Islet precursor cell (in vitro differentiated cells): Measurements from ENCODE around the gene PARP8.

Experiments
- DNase-seq: peaks from one replicate; pipeline ENCODE4 v3.0.0-alpha.2; 2018

The PARP8 gene

DNA sequence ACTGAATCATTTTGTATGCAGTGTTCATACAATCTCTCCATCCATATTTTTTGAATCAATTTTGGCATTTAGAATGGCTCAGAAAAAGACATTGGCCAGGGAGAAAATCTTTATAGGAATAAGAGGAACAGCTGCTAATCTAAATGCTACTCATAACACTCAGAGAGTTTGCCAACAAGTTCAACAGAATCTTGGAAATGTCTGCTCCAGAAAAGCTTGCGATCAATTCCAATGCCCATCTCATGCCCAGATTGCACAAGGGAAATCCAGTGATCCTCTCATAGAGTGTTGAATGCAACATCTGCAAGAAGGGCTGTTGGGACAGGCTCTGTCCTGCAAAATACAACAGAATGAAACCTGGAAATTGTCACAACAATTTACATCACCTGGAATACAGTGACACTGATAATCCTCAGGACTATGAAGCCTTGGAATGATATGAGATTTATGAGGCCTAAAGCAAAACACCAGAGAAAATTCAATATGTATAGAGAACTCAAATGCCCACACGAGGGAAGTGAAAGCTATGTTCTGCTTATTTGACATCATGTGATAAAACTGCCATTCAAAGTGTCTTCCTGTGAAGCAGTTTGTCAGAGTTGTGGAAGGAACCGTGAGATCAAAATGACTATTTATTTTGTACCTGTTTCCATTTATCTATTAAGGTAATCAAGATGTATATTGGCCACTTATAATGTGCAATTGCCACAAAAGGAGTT lies 190.1 kb downstream of the PARP8 start:
- DNase-seq, result no peak

DNA sequence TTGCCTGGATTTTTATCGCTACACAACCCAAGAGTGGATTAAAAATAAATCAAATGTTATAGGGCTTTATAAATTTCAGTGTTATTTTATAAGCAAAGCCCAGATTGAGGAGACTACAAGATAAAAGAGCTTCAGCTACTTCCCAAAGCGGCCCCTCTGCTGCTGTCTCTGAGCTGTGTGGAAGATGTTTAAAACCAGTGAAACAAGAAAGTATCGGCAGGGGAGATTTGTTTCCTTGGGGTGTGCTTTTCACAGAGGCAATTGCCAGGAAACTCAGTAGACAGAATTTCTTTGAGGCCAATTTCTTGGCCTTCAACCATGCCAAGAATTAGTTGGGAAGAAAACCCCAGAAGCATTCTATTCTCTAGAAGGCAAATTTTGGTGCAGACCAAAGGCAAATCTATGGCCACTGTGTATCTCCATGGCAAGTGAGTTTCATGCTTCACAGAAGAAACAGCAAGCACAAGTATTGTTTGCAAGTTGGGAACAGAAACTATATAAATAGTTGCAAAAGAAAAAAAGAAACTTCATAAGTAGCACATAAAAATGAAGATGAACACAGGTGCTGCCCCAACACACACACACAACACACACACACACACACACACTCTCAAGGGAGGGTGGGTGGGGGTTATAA lies 197.2 kb downstream of the PARP8 start:
- no peak for DNase-seq

DNA sequence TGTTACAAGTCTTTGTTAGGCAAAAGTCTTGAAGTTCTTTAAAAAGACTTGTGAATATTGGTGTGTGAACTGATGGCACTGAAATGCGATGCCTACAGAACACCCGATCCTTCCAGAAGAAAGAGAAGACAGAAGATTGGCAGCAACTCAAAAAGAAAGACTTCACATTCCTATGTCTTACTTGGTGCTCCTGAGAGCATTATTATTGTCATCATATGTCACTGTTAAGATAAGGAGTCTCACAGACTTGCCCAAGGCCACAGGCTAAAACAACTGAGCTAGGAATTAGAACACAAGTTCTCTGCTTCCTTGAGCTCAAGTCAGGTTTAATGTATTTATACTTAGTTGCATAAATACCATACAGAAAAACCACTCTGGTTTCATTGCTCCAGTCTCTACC lies 198.0 kb downstream of the PARP8 start:
- DNase-seq, result no peak

DNA sequence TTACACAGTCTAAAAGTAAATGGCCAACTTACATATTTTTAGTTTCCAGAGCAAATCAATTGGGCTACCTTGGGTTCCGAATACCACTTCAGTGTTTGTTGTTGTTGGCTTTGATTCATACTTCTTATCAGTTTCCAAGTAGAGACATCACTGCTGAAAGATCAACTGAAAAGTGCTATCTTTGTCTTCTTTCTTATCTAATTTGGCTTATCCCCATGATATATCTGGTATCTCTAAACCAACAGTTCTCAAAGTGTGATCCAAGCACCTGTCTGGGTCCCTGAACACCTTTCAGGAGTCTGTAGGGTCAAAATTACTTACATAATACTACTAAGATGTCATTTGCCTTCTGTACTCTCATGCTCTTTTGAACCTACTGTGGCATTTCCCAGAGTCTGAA lies 200.0 kb downstream of the PARP8 start:
- DNase-seq, result no peak

DNA sequence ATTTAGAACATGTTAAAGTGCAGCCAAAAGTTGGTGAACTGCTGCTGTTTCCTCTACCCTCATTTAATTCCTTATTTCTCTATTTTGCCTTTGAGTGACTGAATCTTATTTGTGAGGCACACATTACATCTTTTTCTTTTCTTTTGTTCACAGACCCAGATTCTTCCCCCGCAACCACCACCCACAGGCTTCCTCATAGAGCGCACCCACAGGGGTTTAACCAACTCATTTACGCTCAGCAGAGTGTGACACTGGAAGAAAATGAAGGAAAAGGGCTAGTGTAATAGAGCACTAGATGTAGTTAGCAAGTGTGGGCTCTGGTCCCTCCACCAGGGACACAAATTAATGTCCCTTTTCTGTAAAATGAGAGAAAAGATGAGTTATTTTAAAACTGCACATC lies 200.7 kb downstream of the PARP8 start:
- no peak for DNase-seq

DNA sequence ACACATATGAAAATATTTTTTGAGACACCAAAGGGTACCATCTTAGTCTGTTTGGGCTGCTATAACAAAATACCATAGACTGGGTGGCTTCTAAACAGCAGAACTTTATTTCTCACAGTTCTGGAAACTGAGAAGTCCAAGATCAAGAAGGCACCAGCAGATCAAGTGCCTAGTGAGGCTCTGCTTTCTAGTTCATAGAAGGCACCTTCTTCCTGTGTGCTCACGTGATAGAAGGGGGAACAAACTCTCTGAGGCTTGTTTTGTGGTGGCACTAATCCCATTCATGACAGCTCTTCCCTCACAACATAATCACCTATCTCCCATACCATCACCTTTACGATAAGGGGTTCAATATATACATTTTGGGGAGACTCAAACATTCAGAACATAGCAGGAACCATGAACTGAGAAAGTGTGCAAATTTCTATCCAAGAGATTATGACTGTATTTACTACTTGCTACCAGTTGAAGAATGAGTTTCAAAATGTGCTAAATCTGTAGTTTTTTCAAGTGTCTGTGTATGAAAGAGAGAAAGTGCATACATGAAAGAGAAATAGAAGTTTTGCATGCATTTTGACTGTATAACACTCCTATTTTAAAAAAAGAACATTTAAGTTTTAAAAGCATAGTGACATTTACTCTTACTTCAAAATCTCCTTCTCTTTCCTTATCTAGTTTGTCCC lies 207.3 kb downstream of the PARP8 start:
- no peak for DNase-seq

DNA sequence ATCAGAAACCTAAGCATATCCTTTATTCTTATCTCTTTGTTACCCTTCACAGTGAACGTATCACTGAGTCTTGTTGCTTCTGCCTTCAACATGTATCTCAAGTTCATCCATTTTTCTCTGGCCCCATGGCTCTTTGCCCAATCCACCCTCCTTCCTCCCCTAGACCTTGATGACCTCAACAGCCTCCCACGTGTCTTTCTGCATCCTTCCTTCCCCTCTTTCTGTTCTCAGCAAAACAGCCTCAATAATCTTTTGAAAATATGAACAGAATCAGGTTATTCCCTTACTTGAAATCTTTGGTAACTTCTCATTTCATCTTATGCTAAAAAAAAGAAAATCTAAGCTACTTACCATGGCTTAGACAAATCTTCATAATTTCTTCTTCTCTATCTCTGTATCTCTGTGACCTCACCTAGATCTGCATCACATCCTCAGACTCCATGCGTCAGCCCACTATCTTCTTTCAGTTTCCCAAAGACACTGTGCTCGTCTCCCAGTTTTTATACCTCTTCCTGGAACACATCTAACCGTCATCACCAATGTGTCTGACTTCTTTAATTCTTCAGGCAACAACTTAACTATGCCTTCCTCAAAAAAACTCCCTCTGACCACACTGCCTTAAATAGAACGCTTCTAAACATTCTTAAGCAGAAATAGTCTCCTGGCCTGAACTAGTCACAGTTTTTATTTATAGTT lies 208.0 kb downstream of the PARP8 start:
- DNase-seq, result no peak

- no peak for DNase-seq
Observed at GRCh38 chr5:50875002-50875344, 208.5 kb downstream of the PARP8 start.

- DNase-seq, result no peak
Observed at GRCh38 chr5:50878470-50878869, 212.0 kb downstream of the PARP8 start.

DNA sequence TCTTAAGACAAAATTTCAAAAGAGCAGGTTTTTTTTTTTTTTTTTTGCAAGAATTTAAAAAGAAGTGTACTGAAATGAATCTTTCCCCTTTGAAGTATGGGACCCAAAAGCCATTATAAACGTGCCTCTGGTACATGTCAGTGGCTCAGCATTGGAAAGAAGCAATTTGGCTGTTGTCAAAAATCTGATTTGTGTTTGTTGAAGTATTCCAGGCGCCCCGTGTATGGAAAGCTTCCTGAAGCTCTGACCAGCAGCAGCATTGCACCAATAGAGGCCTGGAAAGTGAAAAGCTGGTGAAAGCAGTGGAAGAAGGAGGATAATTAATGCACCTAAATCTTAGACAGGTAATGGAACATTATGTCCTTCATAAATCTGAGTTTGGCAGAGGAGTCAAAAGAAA lies 215.0 kb downstream of the PARP8 start:
- DNase-seq, result no peak

GRCh38 chr5:50886657-50887345 lies 220.4 kb downstream of the PARP8 start:
- DNase-seq, result no peak

DNA sequence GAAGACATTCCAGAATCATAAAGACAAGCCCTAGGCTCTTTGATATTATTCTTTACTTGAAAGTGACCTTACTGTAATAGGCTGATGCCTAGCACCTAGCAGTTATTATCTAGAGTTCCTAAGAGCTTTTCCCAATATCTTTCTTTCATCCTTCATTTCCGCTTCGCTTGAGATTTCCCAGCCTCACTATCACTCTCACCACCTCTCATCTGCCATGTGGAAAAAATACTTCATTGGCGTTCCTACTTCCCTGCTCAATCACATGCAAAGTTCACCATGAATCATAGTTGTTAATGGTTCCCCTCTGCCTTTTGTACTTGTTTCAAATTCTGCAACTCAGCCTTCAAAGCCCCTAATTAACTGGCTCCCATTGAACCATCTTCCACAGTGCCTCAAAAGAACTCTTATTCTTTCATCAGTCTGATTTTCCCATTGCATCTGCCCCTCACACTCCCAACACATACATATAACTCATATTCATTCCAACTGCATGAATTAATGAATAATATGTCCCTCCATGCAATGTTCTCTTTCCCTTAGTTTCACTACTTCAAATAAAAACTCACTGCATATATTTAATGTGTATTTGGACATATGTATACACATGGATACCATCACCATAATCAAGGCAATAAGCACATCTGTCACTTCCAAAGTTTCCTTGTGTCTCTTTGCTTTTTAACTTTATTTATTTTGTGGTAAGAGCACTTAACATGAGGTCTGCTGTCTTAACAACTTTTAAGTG lies 221.6 kb downstream of the PARP8 start:
- DNase-seq, result no peak

DNA sequence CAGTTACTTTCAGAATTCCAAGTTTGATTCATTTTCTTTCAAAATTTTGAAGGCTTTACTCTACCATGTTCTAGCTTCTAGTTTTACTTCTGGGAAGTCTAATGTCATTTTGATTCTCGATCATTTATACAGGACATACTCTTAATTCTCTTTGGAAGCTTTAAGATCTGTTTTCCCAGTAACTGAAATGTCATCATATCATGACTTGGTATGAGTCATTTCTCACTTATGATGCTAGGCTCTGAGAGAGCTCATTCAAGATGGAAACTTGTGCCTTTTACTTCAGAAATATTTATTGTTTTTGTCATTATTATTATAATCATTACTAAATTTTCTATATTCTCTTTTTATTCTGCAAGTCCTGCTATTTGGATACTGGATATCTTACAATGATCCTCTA lies 222.3 kb downstream of the PARP8 start:
- no peak for DNase-seq

GRCh38 chr5:50889790-50890189 lies 223.4 kb downstream of the PARP8 start:
- DNase-seq, result no peak
